ENCODE results near the gene ZNF487. TPM values are rescaled to one million over a fixed set of nuclear protein-coding genes. Genes with fewer than 3 reads are reported as not detected.

The ZNF487 gene
- total RNA-seq, 1 experiment from 2014 or later = 4.9 TPM

- H3K27me3 ChIP-seq (ENCODE audit: control insufficient read depth, insufficient read depth, low read length) = no peaks in the 10 kb centered on the region
- peaks cover under 1% of the 10 kb centered on the region for H3K36me3 ChIP-seq (replicated peaks; ENCODE audit: control insufficient read depth, insufficient read depth, low read length)
- no peak overlapping the region for H3K4me3 ChIP-seq (ENCODE audit: insufficient read depth, low read depth, low read length)
- no peak for DNase-seq
Observed at GRCh38 chr10:43399320-43400310, 37.3 kb upstream of the ZNF487 start.

- no peaks in the 10 kb centered on the region for H3K36me3 ChIP-seq (replicated peaks; ENCODE audit: control insufficient read depth, insufficient read depth, low read length)
- no peak overlapping the region for H3K4me3 ChIP-seq (ENCODE audit: insufficient read depth, low read depth, low read length)
- DNase-seq = peak; percentile 82
- H3K27me3 ChIP-seq (ENCODE audit: control insufficient read depth, insufficient read depth, low read length) = no peaks in the 10 kb centered on the region
Observed at GRCh38 chr10:43401627-43402026, 35.3 kb upstream of the ZNF487 start.

GRCh38 chr10:43402176-43402575, 34.7 kb upstream of the ZNF487 start:
- no peaks in the 10 kb centered on the region for H3K27me3 ChIP-seq (ENCODE audit: control insufficient read depth, insufficient read depth, low read length)
- no peak overlapping the region for H3K4me3 ChIP-seq (ENCODE audit: insufficient read depth, low read depth, low read length)
- no peak for DNase-seq
- H3K36me3 ChIP-seq (replicated peaks; ENCODE audit: control insufficient read depth, insufficient read depth, low read length) = no peaks in the 10 kb centered on the region

- no peak overlapping the region for H3K4me3 ChIP-seq (ENCODE audit: insufficient read depth, low read depth, low read length)
- no peaks in the 10 kb centered on the region for H3K27me3 ChIP-seq (ENCODE audit: control insufficient read depth, insufficient read depth, low read length)
- DNase-seq = no peak
- H3K36me3 ChIP-seq (replicated peaks; ENCODE audit: control insufficient read depth, insufficient read depth, low read length) = no peaks in the 10 kb centered on the region
Observed at GRCh38 chr10:43402880-43403452, 33.9 kb upstream of the ZNF487 start.

GRCh38 chr10:43403911-43404703, 32.8 kb upstream of the ZNF487 start:
- no peak for DNase-seq
- Histone ChIP-seq H3K4me3 (ENCODE audit: insufficient read depth, low read depth, low read length) (no peak overlapping the region), H3K36me3 (replicated peaks; ENCODE audit: control insufficient read depth, insufficient read depth, low read length) (no peaks in the 10 kb centered on the region), H3K27me3 (ENCODE audit: control insufficient read depth, insufficient read depth, low read length) (no peaks in the 10 kb centered on the region)

- Histone ChIP-seq H3K36me3 (replicated peaks; ENCODE audit: control insufficient read depth, insufficient read depth, low read length) (no peaks in the 10 kb centered on the region), H3K27me3 (ENCODE audit: control insufficient read depth, insufficient read depth, low read length) (no peaks in the 10 kb centered on the region), H3K4me3 (ENCODE audit: insufficient read depth, low read depth, low read length) (no peak overlapping the region)
- no peak for DNase-seq
Observed at GRCh38 chr10:43404704-43405084, 32.2 kb upstream of the ZNF487 start.

- H3K27me3 ChIP-seq (ENCODE audit: control insufficient read depth, insufficient read depth, low read length) = no peaks in the 10 kb centered on the region
- H3K4me3 ChIP-seq (ENCODE audit: insufficient read depth, low read depth, low read length) = peak overlapping the region; percentile 78
- no peaks in the 10 kb centered on the region for H3K36me3 ChIP-seq (replicated peaks; ENCODE audit: control insufficient read depth, insufficient read depth, low read length)
- peak; percentile 81 for DNase-seq
Observed at GRCh38 chr10:43407148-43407575, 29.7 kb upstream of the ZNF487 start.

GRCh38 chr10:43407576-43408330, 29.2 kb upstream of the ZNF487 start:
- DNase-seq = peak; percentile 89
- peak overlapping the region; percentile 78 for H3K4me3 ChIP-seq (ENCODE audit: insufficient read depth, low read depth, low read length)
- no peaks in the 10 kb centered on the region for H3K36me3 ChIP-seq (replicated peaks; ENCODE audit: control insufficient read depth, insufficient read depth, low read length)
- no peaks in the 10 kb centered on the region for H3K27me3 ChIP-seq (ENCODE audit: control insufficient read depth, insufficient read depth, low read length)

GRCh38 chr10:43408331-43408709, 28.6 kb upstream of the ZNF487 start:
- no peak for DNase-seq
- H3K4me3 ChIP-seq (ENCODE audit: insufficient read depth, low read depth, low read length) = peak overlapping the region; percentile 78
- H3K27me3 ChIP-seq (ENCODE audit: control insufficient read depth, insufficient read depth, low read length) = no peaks in the 10 kb centered on the region
- H3K36me3 ChIP-seq (replicated peaks; ENCODE audit: control insufficient read depth, insufficient read depth, low read length) = no peaks in the 10 kb centered on the region

GRCh38 chr10:43408710-43409384, 28.1 kb upstream of the ZNF487 start, which contains the start of gene HNRNPF:
Gene HNRNPF, minus strand, starts transcription at chr10:43409186. Its CDS starts 21,302 bp downstream, at chr10:43387884.
- peak; percentile 97 for DNase-seq
- Histone ChIP-seq H3K4me3 (ENCODE audit: insufficient read depth, low read depth, low read length) (peak within 1 kb of the TSS; percentile 78), H3K36me3 (replicated peaks; ENCODE audit: control insufficient read depth, insufficient read depth, low read length) (no peaks in the 10 kb centered on the region), H3K27me3 (ENCODE audit: control insufficient read depth, insufficient read depth, low read length) (no peaks in the 10 kb centered on the region)

- no peak for DNase-seq
- Histone ChIP-seq H3K36me3 (replicated peaks; ENCODE audit: control insufficient read depth, insufficient read depth, low read length) (no peaks in the 10 kb centered on the region), H3K27me3 (ENCODE audit: control insufficient read depth, insufficient read depth, low read length) (no peaks in the 10 kb centered on the region), H3K4me3 (ENCODE audit: insufficient read depth, low read depth, low read length) (peak overlapping the region; percentile 72)
Observed at GRCh38 chr10:43409385-43410109, 27.4 kb upstream of the ZNF487 start.

GRCh38 chr10:43410345-43410744, 26.6 kb upstream of the ZNF487 start:
- DNase-seq = no peak
- Histone ChIP-seq H3K36me3 (replicated peaks; ENCODE audit: control insufficient read depth, insufficient read depth, low read length) (no peaks in the 10 kb centered on the region), H3K27me3 (ENCODE audit: control insufficient read depth, insufficient read depth, low read length) (no peaks in the 10 kb centered on the region), H3K4me3 (ENCODE audit: insufficient read depth, low read depth, low read length) (no peak overlapping the region)

GRCh38 chr10:43411536-43411935, 25.4 kb upstream of the ZNF487 start:
- DNase-seq = no peak
- Histone ChIP-seq H3K36me3 (replicated peaks; ENCODE audit: control insufficient read depth, insufficient read depth, low read length) (no peaks in the 10 kb centered on the region), H3K4me3 (ENCODE audit: insufficient read depth, low read depth, low read length) (no peak overlapping the region), H3K27me3 (ENCODE audit: control insufficient read depth, insufficient read depth, low read length) (no peaks in the 10 kb centered on the region)

Measured in H7 (cell line).